Stimulated activated naive CD8-positive, alpha-beta T cell treated with anti-CD3 and anti-CD28 coated beads, Interleukin-15, Interleukin-2, amounts not matched to agents 100 ng/mL and 50 ng/mL, for 24 hours (primary cell): Measurements from ENCODE around the gene CDC123.
"Not testable (repeated sequence)": the region's sequence is repeated elsewhere in the genome, so short reads cannot be mapped to it uniquely, and the experiment has no call there.

Experiments used
- H3K27ac Mint-ChIP-seq: one replicate; pipeline ENCODE4 v1.8.0; 2021; ENCODE audit warnings: mild to moderate bottlenecking, mixed read lengths
- H3K27me3 Mint-ChIP-seq: one replicate; pipeline ENCODE4 v1.8.0; 2021; ENCODE audit warnings: mixed read lengths
- H3K36me3 Mint-ChIP-seq: one replicate; pipeline ENCODE4 v1.8.0; 2021; ENCODE audit warnings: low read depth, mixed read lengths
- H3K4me1 Mint-ChIP-seq: one replicate; pipeline ENCODE4 v1.8.0; 2021; ENCODE audit warnings: low read depth, mixed read lengths
- H3K4me3 Mint-ChIP-seq: one replicate; pipeline ENCODE4 v1.8.0; 2021; ENCODE audit warnings: mild to moderate bottlenecking, mixed read lengths
- H3K9me3 Mint-ChIP-seq: one replicate; pipeline ENCODE4 v1.8.0; 2021; ENCODE audit warnings: mixed read lengths

CDC123 gene

DNA sequence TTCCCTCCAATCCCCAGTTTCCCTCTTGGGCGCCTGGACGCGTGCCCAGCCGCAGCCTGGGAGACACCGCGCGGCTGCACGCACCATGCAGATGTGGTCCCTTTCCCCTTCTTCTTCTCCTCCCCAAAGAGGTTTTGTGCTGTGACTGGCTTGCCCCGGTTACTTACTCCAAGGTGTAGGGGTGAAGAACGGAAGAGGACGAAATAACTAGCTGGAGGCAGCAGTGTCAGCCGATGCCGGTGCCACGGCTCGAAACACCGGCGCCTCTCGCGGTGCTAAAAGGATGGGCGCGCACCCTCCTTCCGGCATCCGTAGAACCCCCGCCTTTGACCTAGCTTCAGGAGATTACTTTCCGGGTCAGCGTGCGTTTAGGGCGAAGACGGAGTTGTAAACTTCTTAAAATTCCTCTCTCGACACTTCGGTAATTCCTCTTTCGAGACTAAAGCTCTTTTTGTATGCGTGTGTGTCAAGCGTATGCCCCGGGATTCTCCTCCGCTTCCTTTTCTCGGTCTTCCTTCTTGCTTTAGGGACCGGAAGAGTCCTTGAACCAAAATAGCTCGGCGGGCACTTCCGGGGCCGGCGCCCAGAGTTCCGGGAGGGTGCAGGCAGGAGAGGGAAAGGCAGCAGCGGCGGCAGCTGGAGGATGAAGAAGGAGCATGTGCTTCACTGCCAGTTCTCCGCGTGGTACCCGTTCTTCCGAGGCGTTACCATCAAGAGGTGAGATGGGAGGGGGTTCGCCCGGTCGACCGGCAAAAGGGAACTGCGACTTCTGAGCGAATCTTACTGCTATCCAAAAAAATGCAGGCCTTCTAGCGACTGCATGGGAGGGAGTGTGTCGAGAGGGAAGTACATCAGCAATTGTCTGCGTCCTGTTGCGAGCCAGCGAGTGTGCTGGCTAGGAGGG is at the start of gene CDC123, which contains the start of gene NUDT5:
TSS of gene CDC123 (plus strand) at position 586 of the 904 bp plus-strand sequence. CDS start at position 644, 58 bp downstream.
TSS of gene NUDT5 (minus strand) at position 289 of the 904 bp plus-strand sequence. CDS start 9,600 bp downstream, outside the sequence.
- peaks cover 69% of the 10 kb centered on the region for H3K4me1 Mint-ChIP-seq
- H3K36me3 Mint-ChIP-seq = peaks cover 54% of the 10 kb centered on the region
- H3K4me3 Mint-ChIP-seq = peak within 1 kb of the TSS; percentile 97
- H3K27me3 Mint-ChIP-seq = no peaks in the 10 kb centered on the region
- H3K9me3 Mint-ChIP-seq = no peaks in the 10 kb centered on the region
- H3K27ac Mint-ChIP-seq = peak within 1 kb of the TSS; percentile 98

GRCh38 chr10:12150163-12150562 is 45.8 kb upstream of the CDC123 start:
- H3K36me3 Mint-ChIP-seq = peaks cover 39% of the 10 kb centered on the region
- no peaks in the 10 kb centered on the region for H3K27me3 Mint-ChIP-seq
- no peaks in the 10 kb centered on the region for H3K9me3 Mint-ChIP-seq
- no peak overlapping the region for H3K4me3 Mint-ChIP-seq
- no peak overlapping the region for H3K27ac Mint-ChIP-seq
- H3K4me1 Mint-ChIP-seq = no peaks in the 10 kb centered on the region

- H3K27ac Mint-ChIP-seq = no peak overlapping the region
- no peaks in the 10 kb centered on the region for H3K9me3 Mint-ChIP-seq
- H3K4me3 Mint-ChIP-seq = no peak overlapping the region
Measured at GRCh38 chr10:12154516-12154915, 41.5 kb upstream of the CDC123 start.

GRCh38 chr10:12156367-12157123 is 39.4 kb upstream of the CDC123 start:
- Mint-ChIP-seq H3K27ac (no peak overlapping the region), H3K9me3 (no peaks in the 10 kb centered on the region), H3K27me3 (no peaks in the 10 kb centered on the region), H3K4me3 (no peak overlapping the region), H3K36me3 (peaks cover 46% of the 10 kb centered on the region), H3K4me1 (no peaks in the 10 kb centered on the region)

More at GRCh38 chr10:12154516-12154915, 41.5 kb upstream of the CDC123 start:
- peaks cover 42% of the 10 kb centered on the region for H3K36me3 Mint-ChIP-seq
- no peaks in the 10 kb centered on the region for H3K4me1 Mint-ChIP-seq
- no peaks in the 10 kb centered on the region for H3K27me3 Mint-ChIP-seq

- H3K27ac Mint-ChIP-seq = no peak overlapping the region
- no peak overlapping the region for H3K4me3 Mint-ChIP-seq
- H3K27me3 Mint-ChIP-seq = no peaks in the 10 kb centered on the region
- H3K4me1 Mint-ChIP-seq = no peaks in the 10 kb centered on the region
- no peaks in the 10 kb centered on the region for H3K9me3 Mint-ChIP-seq
- peaks cover 52% of the 10 kb centered on the region for H3K36me3 Mint-ChIP-seq
Measured at GRCh38 chr10:12158111-12158510, 37.9 kb upstream of the CDC123 start.

DNA sequence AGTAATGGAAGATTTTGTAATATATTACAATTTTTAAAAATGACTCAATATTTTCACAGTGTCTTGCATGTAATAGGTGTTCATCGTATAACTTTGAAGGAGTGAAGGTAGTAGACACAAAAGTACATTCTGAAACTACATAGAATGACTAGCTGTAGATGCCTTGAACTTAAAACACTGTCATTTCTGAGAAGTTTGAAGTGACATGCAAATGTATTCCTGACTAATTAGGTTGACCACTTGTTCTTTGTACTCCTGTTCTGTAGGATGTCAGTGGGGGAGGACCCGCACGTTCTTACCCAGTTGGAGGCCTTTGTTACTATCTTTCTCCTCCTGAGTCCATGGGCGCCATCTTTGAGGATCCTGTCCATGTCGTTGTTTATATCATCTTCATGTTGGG is 35.3 kb upstream of the CDC123 start:
- Mint-ChIP-seq H3K4me1 (no peaks in the 10 kb centered on the region), H3K36me3 (peaks cover 53% of the 10 kb centered on the region), H3K9me3 (no peaks in the 10 kb centered on the region), H3K4me3 (no peak overlapping the region), H3K27me3 (no peaks in the 10 kb centered on the region), H3K27ac (no peak overlapping the region)

DNA sequence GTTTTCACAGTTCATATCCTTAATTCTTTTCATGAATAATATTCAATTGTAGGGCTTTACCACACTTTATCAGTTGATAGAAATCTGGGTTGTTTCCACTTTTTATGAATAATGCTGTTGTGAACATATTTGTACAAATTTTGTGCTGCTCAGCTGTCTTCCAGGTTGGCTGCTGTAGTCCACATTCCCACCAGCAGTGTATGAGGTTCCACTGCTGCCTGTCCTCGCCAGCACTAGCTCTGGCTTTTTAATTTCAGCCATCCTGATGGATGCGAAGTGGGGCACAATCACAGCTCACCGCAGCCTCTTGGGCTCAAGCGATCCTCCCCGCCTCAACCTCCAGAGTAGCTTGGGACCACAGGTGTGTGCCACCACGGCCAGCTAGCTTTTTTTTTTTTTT is 33.1 kb upstream of the CDC123 start:
- no peaks in the 10 kb centered on the region for H3K4me1 Mint-ChIP-seq
- H3K27ac Mint-ChIP-seq = peak overlapping the region; percentile 28
- no peak overlapping the region for H3K4me3 Mint-ChIP-seq
- H3K36me3 Mint-ChIP-seq = peaks cover 49% of the 10 kb centered on the region
- H3K27me3 Mint-ChIP-seq = no peaks in the 10 kb centered on the region
- no peaks in the 10 kb centered on the region for H3K9me3 Mint-ChIP-seq

DNA sequence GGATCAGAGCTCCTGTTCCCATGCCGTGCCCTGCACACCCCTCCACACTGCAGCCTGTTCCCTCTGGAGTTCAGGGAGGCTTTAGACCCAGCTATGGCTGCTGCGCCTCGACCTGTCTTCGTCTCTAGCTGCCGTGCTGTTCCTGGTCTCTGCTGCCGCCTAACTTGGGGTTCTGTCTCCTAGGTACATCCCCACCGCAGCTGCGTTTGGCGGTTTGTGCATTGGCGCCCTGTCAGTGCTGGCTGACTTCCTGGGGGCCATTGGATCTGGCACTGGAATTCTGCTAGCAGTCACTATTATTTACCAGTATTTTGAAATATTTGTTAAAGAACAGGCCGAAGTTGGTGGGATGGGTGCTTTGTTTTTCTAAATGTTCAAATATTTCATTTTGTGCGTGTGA is 31.9 kb upstream of the CDC123 start:
- Mint-ChIP-seq H3K4me1 (no peaks in the 10 kb centered on the region), H3K27me3 (no peaks in the 10 kb centered on the region), H3K4me3 (no peak overlapping the region), H3K36me3 (peaks cover 52% of the 10 kb centered on the region), H3K27ac (no peak overlapping the region), H3K9me3 (no peaks in the 10 kb centered on the region)

DNA sequence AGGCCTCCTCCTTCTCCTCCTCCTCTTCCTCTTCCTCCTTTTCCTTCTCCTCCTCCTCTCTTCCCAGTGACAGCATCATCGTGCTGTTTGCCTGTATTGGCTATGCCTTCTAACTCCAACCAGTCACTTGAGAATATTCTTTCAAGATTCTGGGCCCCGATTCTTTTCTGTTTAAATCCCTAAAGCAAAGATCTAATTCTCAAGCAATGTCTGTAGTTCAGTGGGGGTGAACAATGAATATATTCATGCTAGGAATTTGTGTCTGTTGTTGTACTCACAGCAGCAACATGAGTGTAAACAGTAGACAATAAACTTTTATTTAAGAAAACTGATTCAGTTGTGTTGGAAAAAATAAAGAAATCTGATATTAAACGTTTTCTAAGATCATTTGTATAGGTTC is 31.0 kb upstream of the CDC123 start:
- Mint-ChIP-seq H3K4me1 (no peaks in the 10 kb centered on the region), H3K4me3 (no peak overlapping the region), H3K27ac (peak overlapping the region; percentile 59), H3K27me3 (no peaks in the 10 kb centered on the region), H3K9me3 (no peaks in the 10 kb centered on the region), H3K36me3 (peaks cover 57% of the 10 kb centered on the region)

- Mint-ChIP-seq H3K36me3 (peaks cover 60% of the 10 kb centered on the region), H3K4me3 (no peak overlapping the region), H3K27ac (no peak overlapping the region), H3K27me3 (no peaks in the 10 kb centered on the region), H3K9me3 (no peaks in the 10 kb centered on the region), H3K4me1 (no peaks in the 10 kb centered on the region)
Measured at GRCh38 chr10:12165999-12166775, 29.8 kb upstream of the CDC123 start.

- not testable (repeated sequence) for H3K4me1 Mint-ChIP-seq, H3K9me3 Mint-ChIP-seq, H3K27ac Mint-ChIP-seq, H3K4me3 Mint-ChIP-seq, H3K27me3 Mint-ChIP-seq
- peaks cover 62% of the 10 kb centered on the region for H3K36me3 Mint-ChIP-seq
Measured at GRCh38 chr10:12171512-12171911, 24.5 kb upstream of the CDC123 start.

DNA sequence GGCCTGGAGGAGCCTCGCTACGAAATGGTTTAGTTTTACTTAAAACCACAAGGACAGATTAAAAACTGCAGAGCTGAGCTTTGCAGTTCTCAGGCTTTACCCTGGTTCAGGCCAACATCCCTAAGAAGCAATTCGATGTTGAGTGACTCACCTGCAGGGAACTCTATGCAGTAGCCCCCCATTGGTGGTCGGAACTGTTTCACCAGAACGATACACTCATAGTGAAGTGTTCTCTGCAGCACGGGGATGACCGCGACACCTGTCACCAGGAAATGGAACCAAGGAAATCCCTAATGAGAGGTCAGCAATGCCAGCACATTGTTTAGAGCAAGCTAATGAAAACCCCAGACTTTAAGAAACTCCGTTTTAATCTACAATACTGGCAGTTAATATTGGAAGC is 18.3 kb upstream of the CDC123 start:
- Mint-ChIP-seq H3K36me3 (peaks cover 56% of the 10 kb centered on the region), H3K4me3 (no peak overlapping the region), H3K27ac (no peak overlapping the region), H3K9me3 (no peaks in the 10 kb centered on the region), H3K27me3 (no peaks in the 10 kb centered on the region), H3K4me1 (peaks cover 41% of the 10 kb centered on the region)

DNA sequence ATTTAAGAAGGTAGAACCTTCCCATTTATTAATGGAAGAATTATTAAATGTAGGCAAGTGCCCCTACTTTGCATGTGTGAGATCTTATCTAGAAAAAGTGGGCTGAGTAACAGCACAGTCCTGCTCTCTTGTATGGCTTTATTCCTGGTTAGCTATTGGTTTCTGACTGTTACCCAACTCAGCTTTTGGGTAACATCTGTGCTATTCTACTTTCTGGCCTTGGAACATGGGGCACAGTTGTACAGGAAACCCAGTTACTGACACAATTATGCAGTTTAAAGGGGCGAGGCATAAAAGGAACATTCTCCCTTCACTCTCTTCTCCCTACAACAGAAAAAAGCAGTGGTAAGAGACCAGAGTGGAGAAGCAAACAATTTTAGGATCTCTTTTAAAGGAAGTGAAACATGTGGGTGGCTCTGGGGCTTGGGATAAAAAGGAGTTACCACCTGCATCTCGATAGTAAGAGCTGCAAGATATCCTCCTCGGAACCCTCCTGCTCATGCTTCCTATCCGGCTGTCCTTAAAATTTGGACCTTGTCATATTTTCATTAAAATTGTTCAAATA is 16.3 kb upstream of the CDC123 start:
- no peak overlapping the region for H3K27ac Mint-ChIP-seq
- H3K4me3 Mint-ChIP-seq = no peak overlapping the region
- H3K36me3 Mint-ChIP-seq = peaks cover 54% of the 10 kb centered on the region
- H3K4me1 Mint-ChIP-seq = peaks cover 41% of the 10 kb centered on the region
- H3K27me3 Mint-ChIP-seq = no peaks in the 10 kb centered on the region
- no peaks in the 10 kb centered on the region for H3K9me3 Mint-ChIP-seq

DNA sequence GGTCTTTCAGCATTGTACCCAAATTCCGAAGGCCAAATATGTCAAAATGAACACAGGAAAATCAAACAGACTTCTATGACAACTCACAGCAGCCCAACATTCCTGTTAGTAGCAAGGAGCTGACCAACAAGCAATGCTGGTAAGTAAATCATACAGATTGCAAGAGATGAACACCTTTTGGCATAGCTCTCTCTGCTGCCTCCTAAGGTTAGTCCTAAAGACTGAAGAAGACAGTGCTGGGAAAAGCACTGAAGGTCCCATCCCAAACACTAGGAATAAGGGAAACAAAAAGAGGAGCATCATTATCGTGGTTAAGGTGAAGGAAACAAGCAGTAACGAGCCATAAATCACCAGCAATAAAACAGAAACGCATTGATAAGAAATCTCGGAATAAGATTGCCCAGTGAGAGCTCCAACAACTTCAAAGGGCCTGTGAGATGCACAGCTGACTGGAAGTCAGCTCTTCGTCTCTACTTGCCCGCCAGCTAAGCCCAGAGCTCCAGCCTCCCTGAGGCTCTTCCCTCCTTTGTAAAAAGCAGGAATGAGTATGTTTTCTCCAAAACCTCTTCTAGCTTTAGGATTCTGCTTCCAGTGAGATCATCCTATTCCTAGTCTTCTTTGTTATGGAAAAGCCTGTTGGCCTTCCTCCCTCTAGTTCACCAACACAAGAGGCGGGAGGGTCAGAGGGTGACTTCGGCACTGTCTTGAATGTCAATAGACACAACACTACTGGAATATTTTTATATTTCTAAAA is 15.6 kb upstream of the CDC123 start:
- H3K9me3 Mint-ChIP-seq = no peaks in the 10 kb centered on the region
- H3K4me1 Mint-ChIP-seq = peaks cover 41% of the 10 kb centered on the region
- H3K27me3 Mint-ChIP-seq = no peaks in the 10 kb centered on the region
- H3K27ac Mint-ChIP-seq = no peak overlapping the region
- H3K36me3 Mint-ChIP-seq = peaks cover 60% of the 10 kb centered on the region
- H3K4me3 Mint-ChIP-seq = no peak overlapping the region
